ENCODE data around the gene WWOX. TPM values are rescaled to one million over a fixed set of nuclear protein-coding genes. Genes with fewer than 3 reads are reported as not detected.

The WWOX gene
- total RNA-seq, 4 donors from 2014 or later = 76.8 to 102 (median 83.6) TPM

GRCh38 chr16:79061181-79061580, 961.7 kb downstream of the WWOX start:
- no peak for DNase-seq (ENCODE audit: low spot score in 2 of 2)
- Histone ChIP-seq H3K4me3 (no peak overlapping the region), H3K4me1 (peaks cover 0 to 16% (median 0%) of the 10 kb centered on the region in 4 donors), H3K27me3 (no peaks in the 10 kb centered on the region), H3K27ac (no peak overlapping the region), H3K9me3 (no peaks in the 10 kb centered on the region), H3K36me3 (no peaks in the 10 kb centered on the region)
- TF ChIP-seq POLR2A (IDR thresholded peaks at IDR 0.05) (no peak), EP300 (IDR thresholded peaks at IDR 0.05) (no peak), CTCF (IDR thresholded peaks at IDR 0.05) (no peak)
- 51 to 55% methylated on average over 6 of the region's 6 CpGs for WGBS, 2 donors

- Histone ChIP-seq H3K36me3 (no peaks in the 10 kb centered on the region), H3K4me1 (peaks cover 0 to 16% (median 0%) of the 10 kb centered on the region in 4 donors), H3K27ac (peak overlapping the region in 1 of 4 donors; percentile 47), H3K9me3 (no peaks in the 10 kb centered on the region), H3K27me3 (no peaks in the 10 kb centered on the region), H3K4me3 (no peak overlapping the region)
- TF ChIP-seq POLR2A (IDR thresholded peaks at IDR 0.05) (no peak), EP300 (IDR thresholded peaks at IDR 0.05) (no peak), CTCF (IDR thresholded peaks at IDR 0.05) (no peak)
- 71 to 75% methylated on average over 6 of the region's 6 CpGs for WGBS, 2 donors
- DNase-seq (ENCODE audit: low spot score in 2 of 2) = no peak
Measured at GRCh38 chr16:79062336-79062735, 962.9 kb downstream of the WWOX start.

GRCh38 chr16:79062821-79063220, 963.4 kb downstream of the WWOX start:
- DNase-seq (ENCODE audit: low spot score in 2 of 2) = no peak
- Histone ChIP-seq H3K4me3 (no peak overlapping the region), H3K27me3 (no peaks in the 10 kb centered on the region), H3K4me1 (peaks cover 0 to 16% (median 0%) of the 10 kb centered on the region in 4 donors), H3K27ac (peak overlapping the region in 1 of 4 donors; percentile 47), H3K9me3 (no peaks in the 10 kb centered on the region), H3K36me3 (no peaks in the 10 kb centered on the region)
- WGBS, 2 donors = 68 to 76% methylated on average over 6 of the region's 6 CpGs
- TF ChIP-seq POLR2A (IDR thresholded peaks at IDR 0.05) = no peak

GRCh38 chr16:79064256-79064972, 965.0 kb downstream of the WWOX start:
- no peaks in the 10 kb centered on the region for H3K27me3 ChIP-seq
- no peak for TF ChIP-seq EP300 (IDR thresholded peaks at IDR 0.05)
- no peak for TF ChIP-seq CTCF (IDR thresholded peaks at IDR 0.05)
- TF ChIP-seq POLR2A (IDR thresholded peaks at IDR 0.05) = no peak
- H3K4me3 ChIP-seq = no peak overlapping the region
- H3K4me1 ChIP-seq = peaks cover 0 to 20% (median 0%) of the 10 kb centered on the region in 4 donors
- H3K36me3 ChIP-seq = no peaks in the 10 kb centered on the region
- no peak for DNase-seq (ENCODE audit: low spot score in 2 of 2)
- no peaks in the 10 kb centered on the region for H3K9me3 ChIP-seq
- H3K27ac ChIP-seq = no peak overlapping the region
- WGBS, 2 donors = 74 to 78% methylated on average over 15 of the region's 15 CpGs

- H3K4me3 ChIP-seq = no peak overlapping the region
- DNase-seq (ENCODE audit: low spot score in 2 of 2) = no peak
- WGBS, 2 donors = 79 to 82% methylated on average over 7 of the region's 7 CpGs
Measured at GRCh38 chr16:79066561-79066960, 967.1 kb downstream of the WWOX start.

More at GRCh38 chr16:79066561-79066960, 967.1 kb downstream of the WWOX start:
- TF ChIP-seq POLR2A (IDR thresholded peaks at IDR 0.05) (no peak), EP300 (IDR thresholded peaks at IDR 0.05) (no peak), CTCF (IDR thresholded peaks at IDR 0.05) (no peak)
- Histone ChIP-seq H3K36me3 (no peaks in the 10 kb centered on the region), H3K27ac (no peak overlapping the region), H3K9me3 (no peaks in the 10 kb centered on the region), H3K4me1 (peaks cover 0 to 33% (median 0%) of the 10 kb centered on the region in 4 donors), H3K27me3 (no peaks in the 10 kb centered on the region)
